GM12874 (cell line): Measurements from ENCODE around the gene MTERF4.

Experiments used
- CTCF ChIP-seq: IDR thresholded peaks from 2 replicates; pipeline ENCODE4 v1.5.1; 2011; ENCODE audit warnings: low read depth, mild to moderate bottlenecking, control low read depth, low read length, moderate library complexity; ENCODE audit not compliant: insufficient read depth

MTERF4 gene

GRCh38 chr2:241110089-241110606 lies 8.1 kb upstream of the MTERF4 start:
- no peak for TF ChIP-seq CTCF

- TF ChIP-seq CTCF = no peak
Observed at GRCh38 chr2:241109210-241110088, 7.4 kb upstream of the MTERF4 start.

GRCh38 chr2:241108271-241109209 lies 6.5 kb upstream of the MTERF4 start:
- TF ChIP-seq CTCF = no peak

- TF ChIP-seq CTCF = no peak
Observed at GRCh38 chr2:241107031-241107783, 5.1 kb upstream of the MTERF4 start.

- no peak for TF ChIP-seq CTCF
Observed at GRCh38 chr2:241105641-241106040, 3.6 kb upstream of the MTERF4 start.

GRCh38 chr2:241103176-241103595 lies 1.1 kb upstream of the MTERF4 start:
- TF ChIP-seq CTCF = no peak
